Measurements from ENCODE around the gene FRRS1L.

FRRS1L gene

GRCh38 chr9:109193974-109194556, 27.0 kb upstream of the FRRS1L start:
- Histone ChIP-seq H3K4me3 (ENCODE audit: extremely low read depth, insufficient read depth, low read length, poor library complexity, severe bottlenecking) (no peak overlapping the region), H3K9me3 (ENCODE audit: control insufficient read depth, low read length) (no peaks in the 10 kb centered on the region), H3K4me1 (ENCODE audit: control insufficient read depth, insufficient read depth, low read length, poor library complexity, severe bottlenecking) (peaks cover 8% of the 10 kb centered on the region), H3K27ac (ENCODE audit: low read depth, low read length, severe bottlenecking) (no peak overlapping the region), H3K36me3 (ENCODE audit: control insufficient read depth, insufficient read depth, low read length) (no peaks in the 10 kb centered on the region)
- 74 to 98% methylated on average over 6 to 7 of the region's 11 CpGs for WGBS, 2 experiments (ENCODE audit: insufficient coverage in 2 of 2)

GRCh38 chr9:109192732-109193361, 25.8 kb upstream of the FRRS1L start:
- no peaks in the 10 kb centered on the region for H3K36me3 ChIP-seq (ENCODE audit: control insufficient read depth, insufficient read depth, low read length)
- H3K9me3 ChIP-seq (ENCODE audit: control insufficient read depth, low read length), result no peaks in the 10 kb centered on the region
- H3K4me3 ChIP-seq (ENCODE audit: extremely low read depth, insufficient read depth, low read length, poor library complexity, severe bottlenecking), result no peak overlapping the region
- no peak overlapping the region for H3K27ac ChIP-seq (ENCODE audit: low read depth, low read length, severe bottlenecking)
- WGBS, 2 experiments (ENCODE audit: insufficient coverage in 2 of 2), result 46 to 64% methylated on average over 3 to 5 of the region's 7 CpGs
- peaks cover 8% of the 10 kb centered on the region for H3K4me1 ChIP-seq (ENCODE audit: control insufficient read depth, insufficient read depth, low read length, poor library complexity, severe bottlenecking)

- Histone ChIP-seq H3K27ac (ENCODE audit: low read depth, low read length, severe bottlenecking) (no peak overlapping the region), H3K4me3 (ENCODE audit: extremely low read depth, insufficient read depth, low read length, poor library complexity, severe bottlenecking) (no peak overlapping the region), H3K4me1 (ENCODE audit: control insufficient read depth, insufficient read depth, low read length, poor library complexity, severe bottlenecking) (peaks cover 8% of the 10 kb centered on the region), H3K9me3 (ENCODE audit: control insufficient read depth, low read length) (no peaks in the 10 kb centered on the region), H3K36me3 (ENCODE audit: control insufficient read depth, insufficient read depth, low read length) (no peaks in the 10 kb centered on the region)
- 90 to 92% methylated on average over 5 to 8 of the region's 9 CpGs for WGBS, 2 experiments (ENCODE audit: insufficient coverage in 2 of 2)
Measured at GRCh38 chr9:109191746-109192145, 24.7 kb upstream of the FRRS1L start.

- Histone ChIP-seq H3K27ac (ENCODE audit: low read depth, low read length, severe bottlenecking) (no peak overlapping the region), H3K9me3 (ENCODE audit: control insufficient read depth, low read length) (no peaks in the 10 kb centered on the region), H3K4me1 (ENCODE audit: control insufficient read depth, insufficient read depth, low read length, poor library complexity, severe bottlenecking) (peaks cover 8% of the 10 kb centered on the region), H3K4me3 (ENCODE audit: extremely low read depth, insufficient read depth, low read length, poor library complexity, severe bottlenecking) (no peak overlapping the region), H3K36me3 (ENCODE audit: control insufficient read depth, insufficient read depth, low read length) (no peaks in the 10 kb centered on the region)
- WGBS, 2 experiments (ENCODE audit: insufficient coverage in 2 of 2), result 86 to 92% methylated on average over 1 of the region's 1 CpG
Measured at GRCh38 chr9:109190151-109190550, 23.1 kb upstream of the FRRS1L start.

GRCh38 chr9:109186857-109187520, 19.9 kb upstream of the FRRS1L start:
- H3K4me3 ChIP-seq (ENCODE audit: extremely low read depth, insufficient read depth, low read length, poor library complexity, severe bottlenecking), result no peak overlapping the region
- no peak overlapping the region for H3K27ac ChIP-seq (ENCODE audit: low read depth, low read length, severe bottlenecking)
- no peaks in the 10 kb centered on the region for H3K9me3 ChIP-seq (ENCODE audit: control insufficient read depth, low read length)
- H3K4me1 ChIP-seq (ENCODE audit: control insufficient read depth, insufficient read depth, low read length, poor library complexity, severe bottlenecking), result peaks cover 8% of the 10 kb centered on the region
- 90 to 96% methylated on average over 5 to 6 of the region's 9 CpGs for WGBS, 2 experiments (ENCODE audit: insufficient coverage in 2 of 2)
- H3K36me3 ChIP-seq (ENCODE audit: control insufficient read depth, insufficient read depth, low read length), result no peaks in the 10 kb centered on the region

GRCh38 chr9:109182940-109183798, 16.1 kb upstream of the FRRS1L start:
- H3K9me3 ChIP-seq (ENCODE audit: control insufficient read depth, low read length), result no peaks in the 10 kb centered on the region
- 67 to 82% methylated on average over 8 to 13 of the region's 13 CpGs for WGBS, 2 experiments (ENCODE audit: insufficient coverage in 2 of 2)
- no peaks in the 10 kb centered on the region for H3K36me3 ChIP-seq (ENCODE audit: control insufficient read depth, insufficient read depth, low read length)
- no peaks in the 10 kb centered on the region for H3K4me1 ChIP-seq (ENCODE audit: control insufficient read depth, insufficient read depth, low read length, poor library complexity, severe bottlenecking)
- H3K4me3 ChIP-seq (ENCODE audit: extremely low read depth, insufficient read depth, low read length, poor library complexity, severe bottlenecking), result no peak overlapping the region
- no peak overlapping the region for H3K27ac ChIP-seq (ENCODE audit: low read depth, low read length, severe bottlenecking)

GRCh38 chr9:109182550-109182939, 15.5 kb upstream of the FRRS1L start:
- Histone ChIP-seq H3K4me1 (ENCODE audit: control insufficient read depth, insufficient read depth, low read length, poor library complexity, severe bottlenecking) (no peaks in the 10 kb centered on the region), H3K27ac (ENCODE audit: low read depth, low read length, severe bottlenecking) (no peak overlapping the region), H3K9me3 (ENCODE audit: control insufficient read depth, low read length) (no peaks in the 10 kb centered on the region), H3K36me3 (ENCODE audit: control insufficient read depth, insufficient read depth, low read length) (no peaks in the 10 kb centered on the region), H3K4me3 (ENCODE audit: extremely low read depth, insufficient read depth, low read length, poor library complexity, severe bottlenecking) (no peak overlapping the region)
- 90 to 97% methylated on average over 9 of the region's 9 CpGs for WGBS, 2 experiments (ENCODE audit: insufficient coverage in 2 of 2)

- no CpG with 5 or more reads among the region's 1 CpG for WGBS, 2 experiments (ENCODE audit: insufficient coverage in 2 of 2)
- Histone ChIP-seq H3K4me1 (ENCODE audit: control insufficient read depth, insufficient read depth, low read length, poor library complexity, severe bottlenecking) (no peaks in the 10 kb centered on the region), H3K27ac (ENCODE audit: low read depth, low read length, severe bottlenecking) (no peak overlapping the region)
Measured at GRCh38 chr9:109181284-109181683, 14.2 kb upstream of the FRRS1L start.

GRCh38 chr9:109179801-109180523, 12.9 kb upstream of the FRRS1L start:
- no peak overlapping the region for H3K4me3 ChIP-seq (ENCODE audit: extremely low read depth, insufficient read depth, low read length, poor library complexity, severe bottlenecking)
- H3K36me3 ChIP-seq (ENCODE audit: control insufficient read depth, insufficient read depth, low read length), result no peaks in the 10 kb centered on the region
- 89 to 92% methylated on average over 8 to 9 of the region's 9 CpGs for WGBS, 2 experiments (ENCODE audit: insufficient coverage in 2 of 2)
- no peaks in the 10 kb centered on the region for H3K4me1 ChIP-seq (ENCODE audit: control insufficient read depth, insufficient read depth, low read length, poor library complexity, severe bottlenecking)
- no peaks in the 10 kb centered on the region for H3K9me3 ChIP-seq (ENCODE audit: control insufficient read depth, low read length)
- H3K27ac ChIP-seq (ENCODE audit: low read depth, low read length, severe bottlenecking), result no peak overlapping the region

More at GRCh38 chr9:109181284-109181683, 14.2 kb upstream of the FRRS1L start:
- Histone ChIP-seq H3K4me3 (ENCODE audit: extremely low read depth, insufficient read depth, low read length, poor library complexity, severe bottlenecking) (no peak overlapping the region), H3K9me3 (ENCODE audit: control insufficient read depth, low read length) (no peaks in the 10 kb centered on the region), H3K36me3 (ENCODE audit: control insufficient read depth, insufficient read depth, low read length) (no peaks in the 10 kb centered on the region)

- no peaks in the 10 kb centered on the region for H3K36me3 ChIP-seq (ENCODE audit: control insufficient read depth, insufficient read depth, low read length)
- WGBS, 2 experiments (ENCODE audit: insufficient coverage in 2 of 2), result 83 to 100% methylated on average over 1 of the region's 2 CpGs
- no peaks in the 10 kb centered on the region for H3K9me3 ChIP-seq (ENCODE audit: control insufficient read depth, low read length)
- no peak overlapping the region for H3K4me3 ChIP-seq (ENCODE audit: extremely low read depth, insufficient read depth, low read length, poor library complexity, severe bottlenecking)
- H3K27ac ChIP-seq (ENCODE audit: low read depth, low read length, severe bottlenecking), result no peak overlapping the region
- H3K4me1 ChIP-seq (ENCODE audit: control insufficient read depth, insufficient read depth, low read length, poor library complexity, severe bottlenecking), result no peaks in the 10 kb centered on the region
Measured at GRCh38 chr9:109176963-109177362, 9.9 kb upstream of the FRRS1L start.

Data from mesodermal cell (in vitro differentiated cells).